Breast epithelium (tissue), 3 donors: ENCODE data around the gene APLP2.

Experiments used
- POLR2A ChIP-seq: fragments of 450-650 bp; IDR thresholded peaks from one replicate; pipeline ENCODE4 v1.6.1; 2016; ENCODE audit warnings: antibody characterized with exemption, mild to moderate bottlenecking, moderate library complexity
- TF ChIP-seq, protein P1 (sequence below), 3 donors: fragments of 450-650 bp; IDR thresholded peaks; one replicate each; pipeline ENCODE4 v1.5.1; 2016 to 2017; ENCODE audit warnings: antibody characterized with exemption in 3 of 3, mild to moderate bottlenecking in 3 of 3, moderate library complexity in 3 of 3

DNA sequence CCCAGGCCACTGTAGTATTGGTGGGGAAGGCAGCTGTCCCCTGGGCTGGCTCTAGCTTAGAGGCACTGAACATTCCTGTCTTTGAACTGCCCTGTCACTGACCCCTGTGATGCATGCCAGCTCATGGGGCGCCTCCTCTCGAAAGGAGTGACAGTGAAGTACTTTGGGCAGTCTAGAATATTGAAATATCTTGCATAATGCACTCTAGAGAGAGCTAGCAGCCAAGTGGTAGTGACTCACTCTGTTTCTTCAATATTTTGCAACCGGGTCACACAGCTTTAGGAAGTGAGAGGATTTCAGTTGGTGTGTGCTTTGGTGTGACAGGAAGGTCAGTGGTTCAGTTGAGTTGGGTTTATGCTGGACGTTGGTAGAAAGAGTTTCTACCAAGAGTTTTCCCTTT, 54.4 kb downstream of the APLP2 start:
- no peak for TF ChIP-seq POLR2A
- TF ChIP-seq, protein P1, sequence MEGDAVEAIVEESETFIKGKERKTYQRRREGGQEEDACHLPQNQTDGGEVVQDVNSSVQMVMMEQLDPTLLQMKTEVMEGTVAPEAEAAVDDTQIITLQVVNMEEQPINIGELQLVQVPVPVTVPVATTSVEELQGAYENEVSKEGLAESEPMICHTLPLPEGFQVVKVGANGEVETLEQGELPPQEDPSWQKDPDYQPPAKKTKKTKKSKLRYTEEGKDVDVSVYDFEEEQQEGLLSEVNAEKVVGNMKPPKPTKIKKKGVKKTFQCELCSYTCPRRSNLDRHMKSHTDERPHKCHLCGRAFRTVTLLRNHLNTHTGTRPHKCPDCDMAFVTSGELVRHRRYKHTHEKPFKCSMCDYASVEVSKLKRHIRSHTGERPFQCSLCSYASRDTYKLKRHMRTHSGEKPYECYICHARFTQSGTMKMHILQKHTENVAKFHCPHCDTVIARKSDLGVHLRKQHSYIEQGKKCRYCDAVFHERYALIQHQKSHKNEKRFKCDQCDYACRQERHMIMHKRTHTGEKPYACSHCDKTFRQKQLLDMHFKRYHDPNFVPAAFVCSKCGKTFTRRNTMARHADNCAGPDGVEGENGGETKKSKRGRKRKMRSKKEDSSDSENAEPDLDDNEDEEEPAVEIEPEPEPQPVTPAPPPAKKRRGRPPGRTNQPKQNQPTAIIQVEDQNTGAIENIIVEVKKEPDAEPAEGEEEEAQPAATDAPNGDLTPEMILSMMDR (IDR thresholded peaks at IDR 0.05), result no peak
